Endothelial cell of umbilical vein (primary cell): ENCODE results near the gene CUL3. TPM values are rescaled to one million over a fixed set of nuclear protein-coding genes. Genes with fewer than 3 reads are reported as not detected.

ENCODE experiments used
- BruUV-seq: library from RNA; stranded (reverse); fragments of 400-500 nt; replicated peaks from 2 replicates; lab custom pipeline; 2021; lab: Mats Ljungman, UMichigan
- CTCF ChIA-PET: fragments of 300-600, 350-600 bp; sonication (Branson Sonifier 250); formaldehyde crosslinking; loops from one replicate; lab custom pipeline; 2021; ENCODE audit warnings: antibody characterized with exemption, inconsistent platforms; lab: Charles Lee
- POLR2A ChIA-PET: fragments of 300-600, 350-600 bp; sonication (Branson Sonifier 250); formaldehyde crosslinking; loops from one replicate; lab custom pipeline; 2021; ENCODE audit warnings: antibody characterized with exemption, inconsistent platforms; lab: Charles Lee
- DNase-seq: peaks from one replicate; pipeline ENCODE4 v3.0.0-alpha.2; 2011; ENCODE audit warnings: low read depth, low spot score
- FAIRE-seq: peaks from 2 replicates; lab custom pipeline; 2011; peaks lifted over from hg19 to GRCh38; lab: Jason Lieb, UNC
- H2AFZ ChIP-seq: 2 replicates; pipeline ENCODE4 v1.6.0; 2012; ENCODE audit warnings: low read depth, low read length, control low read depth, inconsistent platforms
- H3K27ac ChIP-seq: 2 replicates; pipeline ENCODE4 v1.5.1; 2011; ENCODE audit warnings: low read depth, mild to moderate bottlenecking, control low read depth, low read length, moderate library complexity; ENCODE audit not compliant: insufficient read depth
- H3K27me3 ChIP-seq, 2 experiments: 2 replicates each; pipeline versions ENCODE4 v1.6.0 to v1.6.1; 2011; ENCODE audit warnings: low read length in 2 of 2, mixed read lengths in 1 of 2; ENCODE audit not compliant: control insufficient read depth in 2 of 2, insufficient read depth in 2 of 2
- H3K36me3 ChIP-seq, 2 experiments: 2 replicates in 1 of 2; 3 replicates in 1 of 2; pipeline ENCODE4 v1.5.1; 2011; ENCODE audit warnings: low read length in 2 of 2, mild to moderate bottlenecking in 1 of 2, moderate library complexity in 1 of 2; ENCODE audit not compliant: control insufficient read depth in 2 of 2, insufficient read depth in 2 of 2; ENCODE audit errors: extremely low read depth in 1 of 2
- H3K4me1 ChIP-seq: 3 replicates; pipeline ENCODE4 v1.5.1; 2011; ENCODE audit warnings: mild to moderate bottlenecking, low read length; ENCODE audit not compliant: control insufficient read depth, insufficient read depth; ENCODE audit errors: extremely low read depth
- H3K4me2 ChIP-seq: 2 replicates; pipeline ENCODE4 v1.6.1; 2011; ENCODE audit warnings: low read length, control low read depth, mixed read lengths; ENCODE audit not compliant: insufficient read depth
- H3K4me3 ChIP-seq, 3 experiments: fragments of 200-600 bp in 1 of 3; sonication (generic), shearing (Covaris generic) in 1 of 3; replicated peaks in 1 of 3; 2 replicates each; pipeline ENCODE4 v1.5.1; 2011 to 2016; ENCODE audit warnings: control low read depth in 3 of 3, low read length in 3 of 3, mild to moderate bottlenecking in 2 of 3, inconsistent platforms in 1 of 3, low read depth in 1 of 3, moderate library complexity in 1 of 3; ENCODE audit not compliant: insufficient read depth in 1 of 3
- H3K79me2 ChIP-seq: 2 replicates; pipeline ENCODE4 v1.6.0; 2012; ENCODE audit warnings: low read length, inconsistent platforms; ENCODE audit not compliant: control insufficient read depth, insufficient read depth
- H3K9ac ChIP-seq: replicated peaks from 2 replicates; pipeline ENCODE3; 2011; ENCODE audit warnings: low read length, control low read depth; ENCODE audit not compliant: insufficient read depth; ENCODE audit errors: extremely low read depth
- H3K9me1 ChIP-seq: replicated peaks from 3 replicates; pipeline ENCODE4 v1.6.0; 2011; ENCODE audit warnings: mild to moderate bottlenecking, low read length; ENCODE audit not compliant: control insufficient read depth, insufficient read depth; ENCODE audit errors: extremely low read depth
- H3K9me3 ChIP-seq: replicated peaks from 2 replicates; pipeline ENCODE4 v1.5.1; 2012; ENCODE audit warnings: low read length, inconsistent platforms; ENCODE audit not compliant: control insufficient read depth, insufficient read depth
- H4K20me1 ChIP-seq: replicated peaks from 2 replicates; pipeline ENCODE3; 2011; ENCODE audit warnings: mild to moderate bottlenecking, low read length; ENCODE audit not compliant: control insufficient read depth, insufficient read depth; ENCODE audit errors: extremely low read depth
- CTCF ChIP-seq, 2 donors: IDR thresholded peaks; 1 replicate in 1 of 2; 2 replicates in 1 of 2; pipeline ENCODE4 v1.5.1; 2011; ENCODE audit warnings: low read length in 2 of 2, mild to moderate bottlenecking in 2 of 2, moderate library complexity in 2 of 2, control low read depth in 1 of 2, inconsistent platforms in 1 of 2, low read depth in 1 of 2; ENCODE audit not compliant: insufficient read depth in 1 of 2; ENCODE audit errors: extremely low read depth in 1 of 2
- EZH2 ChIP-seq: IDR thresholded peaks from 2 replicates; pipeline ENCODE4 v1.6.1; 2012; ENCODE audit warnings: borderline replicate concordance, low read depth, mild to moderate bottlenecking, moderate library complexity, low read length, inconsistent platforms; ENCODE audit not compliant: severe bottlenecking
- FOS ChIP-seq: IDR thresholded peaks from 2 replicates; pipeline ENCODE4 v1.6.1; 2011; ENCODE audit warnings: mild to moderate bottlenecking, low read length, moderate library complexity, borderline replicate concordance; ENCODE audit not compliant: insufficient read depth
- GATA2 ChIP-seq: IDR thresholded peaks from 2 replicates; pipeline ENCODE4 v1.7.0; 2011; ENCODE audit warnings: low read depth, mild to moderate bottlenecking, moderate library complexity, mixed read lengths, low read length; ENCODE audit not compliant: insufficient read length, insufficient read depth
- JUN ChIP-seq: IDR thresholded peaks from 2 replicates; pipeline ENCODE4 v1.6.1; 2011; ENCODE audit warnings: borderline replicate concordance, low read depth; ENCODE audit not compliant: insufficient read length, insufficient read depth
- MYC ChIP-seq: IDR thresholded peaks from one replicate; pipeline ENCODE4 v1.6.1; 2011; ENCODE audit warnings: mild to moderate bottlenecking, low read depth, low read length
- POLR2A ChIP-seq: IDR thresholded peaks from 2 replicates; pipeline ENCODE4 v1.6.1; 2012; ENCODE audit warnings: low read depth, mild to moderate bottlenecking, control low read depth, low read length
- POLR2AphosphoS5 ChIP-seq: IDR thresholded peaks from 2 replicates; pipeline ENCODE4 v1.6.1; 2012; ENCODE audit warnings: low read depth, mild to moderate bottlenecking, control low read depth, low read length, moderate library complexity; ENCODE audit not compliant: insufficient read depth
- dilution Hi-C: fragments of 300-500 bp; cut with MboI; formaldehyde crosslinking; loops from one replicate; pipeline ENCODE4 v1.15.0; 2019; ENCODE audit warnings: low sequenced_read_pairs; ENCODE audit not compliant: extremely low pct_ligation_motif_present
- intact Hi-C: fragments of 100-400 bp; cut with micrococcal nuclease; formaldehyde crosslinking; loops from one replicate; pipeline ENCODE4 v1.10.0; 2022
- polyA plus RNA-seq, 4 experiments: library from polyadenylated mRNA; depleted of rRNA in 3 of 4; stranded (reverse) in 3 of 4; unstranded in 1 of 4; fragments of >200 nt; gene quantifications; 2 replicates each; pipeline versions ENCODE4 v1.2.1 to v1.2.3, GENCODE V29; 2011 to 2012; ENCODE audit warnings: missing spikeins in 1 of 4
- total RNA-seq: library from RNA; stranded (reverse); gene quantifications from 2 replicates; pipeline ENCODE4 v1.2.3, GENCODE V29; 2021
- TF ChIP-seq, protein P1 (sequence below): IDR thresholded peaks from 2 replicates; pipeline ENCODE4 v1.6.1; 2011; ENCODE audit not compliant: insufficient read depth, insufficient read length

The CUL3 gene
- total and polyA plus RNA-seq, 2 donors (not counting 3 experiments of a cell fraction or from before 2014, with no cell fraction given): 22.7 to 82.3 TPM

- DNase-seq: no peak
- Histone ChIP-seq H3K79me2 (peaks cover 89% of the 10 kb centered on the region), H3K27me3 (no peaks in the 10 kb centered on the region), H3K4me3 (no peak overlapping the region), H3K4me2 (no peak overlapping the region), H3K27ac (no peak overlapping the region), H3K9ac (no peak overlapping the region), H3K36me3 (no peaks in the 10 kb centered on the region), H3K9me3 (no peaks in the 10 kb centered on the region), H3K4me1 (peaks cover 2% of the 10 kb centered on the region), H2AFZ (no peak overlapping the region), H3K9me1 (no peaks in the 10 kb centered on the region), H4K20me1 (peaks cover 15% of the 10 kb centered on the region)
- BruUV-seq: no TSS peak
- intact Hi-C loops (no loop called here), dilution Hi-C loops (no loop called here)
- no peak for TF ChIP-seq MYC
- TF ChIP-seq GATA2: no peak
- no peak for TF ChIP-seq POLR2AphosphoS5
- TF ChIP-seq POLR2A: no peak
- TF ChIP-seq EZH2: no peak
- TF ChIP-seq, protein P1, sequence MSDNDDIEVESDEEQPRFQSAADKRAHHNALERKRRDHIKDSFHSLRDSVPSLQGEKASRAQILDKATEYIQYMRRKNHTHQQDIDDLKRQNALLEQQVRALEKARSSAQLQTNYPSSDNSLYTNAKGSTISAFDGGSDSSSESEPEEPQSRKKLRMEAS: no peak
- no peak for TF ChIP-seq CTCF (IDR thresholded peaks at IDR 0.05; ENCODE audit: extremely low read depth in 1 of 2, insufficient read depth in 1 of 2, low read depth in 1 of 2, low read length in 2 of 2)
- TF ChIP-seq FOS: no peak
- TF ChIP-seq JUN: no peak
- CTCF ChIA-PET: no interaction called here
- no peak for FAIRE-seq
- POLR2A ChIA-PET: no interaction called here
Measured at GRCh38 chr2:224551693-224552092, 33.5 kb downstream of the CUL3 start.
